ENCODE measurements around the gene GPR15LG.

Gene GPR15LG

DNA sequence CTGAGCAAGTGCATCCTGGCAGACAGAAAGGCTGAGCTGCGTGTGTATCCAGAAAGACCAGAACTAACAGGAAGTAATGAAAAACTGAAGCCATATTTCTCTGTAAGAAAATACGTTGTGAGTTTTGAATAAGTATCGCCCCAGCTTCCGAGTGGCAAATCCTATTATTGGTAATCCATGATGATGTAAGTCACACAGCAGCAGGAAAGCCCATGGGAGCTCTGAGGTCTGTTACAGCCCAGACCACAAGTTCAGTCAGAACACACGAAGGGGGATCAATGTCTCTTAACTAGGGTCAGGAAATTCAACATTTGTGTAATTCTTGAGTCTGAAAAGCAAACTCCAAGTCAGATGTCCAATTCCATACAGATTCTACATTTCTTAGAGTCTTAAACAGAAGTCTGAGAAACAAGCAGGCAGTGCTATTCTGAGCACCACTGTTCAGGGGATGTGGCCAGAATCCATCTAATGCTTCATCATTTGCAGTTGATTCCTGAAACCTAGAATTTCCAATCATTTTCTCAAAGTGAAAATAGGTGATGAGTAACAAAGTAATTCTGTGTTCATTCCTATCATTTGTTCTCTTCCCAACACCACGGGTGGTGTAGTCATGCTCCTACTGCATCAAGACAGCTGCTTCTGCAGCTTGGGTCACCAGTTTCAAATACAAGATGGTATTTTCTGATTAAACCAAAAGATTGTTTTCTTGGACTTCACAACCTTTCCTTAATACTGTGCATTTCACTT is 52.0 kb downstream of the GPR15LG start, which contains the start of gene LRIT2:
TSS of gene LRIT2 (minus strand) at position 118 of the 747 bp plus-strand sequence. CDS start at position 94, 24 bp downstream.
- Histone ChIP-seq H3K9me3 (ENCODE audit: low read depth, low read length) (no peaks in the 10 kb centered on the region), H3K9ac (ENCODE audit: insufficient read length) (no peak within 1 kb of the TSS), H3K4me3 (no peak within 1 kb of the TSS), H3K27ac (no peak within 1 kb of the TSS), H3K36me3 (ENCODE audit: insufficient read depth, low read length) (no peaks in the 10 kb centered on the region)
- no peak for TF ChIP-seq FOXP2 (optimal IDR thresholded peaks at IDR 0.05; ENCODE audit: control extremely low read depth, extremely low read length, insufficient read depth)
- TF ChIP-seq EZH2 (IDR thresholded peaks at IDR 0.05): no peak
- TF ChIP-seq POLR2AphosphoS5 (IDR thresholded peaks at IDR 0.05; ENCODE audit: borderline replicate concordance, low read depth, low read length): no peak
- no peak for DNase-seq (ENCODE audit: low read depth, low spot score)

GRCh38 chr10:84226616-84227015 is 53.0 kb downstream of the GPR15LG start:
- no peak for TF ChIP-seq EZH2 (IDR thresholded peaks at IDR 0.05)
- no peak for TF ChIP-seq FOXP2 (optimal IDR thresholded peaks at IDR 0.05; ENCODE audit: control extremely low read depth, extremely low read length, insufficient read depth)
- no peak for TF ChIP-seq POLR2AphosphoS5 (IDR thresholded peaks at IDR 0.05; ENCODE audit: borderline replicate concordance, low read depth, low read length)
- no peak overlapping the region for H3K27ac ChIP-seq
- no peaks in the 10 kb centered on the region for H3K9me3 ChIP-seq (ENCODE audit: low read depth, low read length)
- no peak overlapping the region for H3K9ac ChIP-seq (ENCODE audit: insufficient read length)
- no peaks in the 10 kb centered on the region for H3K36me3 ChIP-seq (ENCODE audit: insufficient read depth, low read length)
- H3K4me3 ChIP-seq: no peak overlapping the region
- no peak for DNase-seq (ENCODE audit: low read depth, low spot score)

- Histone ChIP-seq H3K36me3 (ENCODE audit: insufficient read depth, low read length) (no peaks in the 10 kb centered on the region), H3K27ac (no peak overlapping the region), H3K9me3 (ENCODE audit: low read depth, low read length) (no peaks in the 10 kb centered on the region), H3K9ac (ENCODE audit: insufficient read length) (no peak overlapping the region), H3K4me3 (no peak overlapping the region)
- DNase-seq (ENCODE audit: low read depth, low spot score): no peak
- TF ChIP-seq FOXP2 (optimal IDR thresholded peaks at IDR 0.05; ENCODE audit: control extremely low read depth, extremely low read length, insufficient read depth): no peak
- TF ChIP-seq EZH2 (IDR thresholded peaks at IDR 0.05): no peak
- TF ChIP-seq POLR2AphosphoS5 (IDR thresholded peaks at IDR 0.05; ENCODE audit: borderline replicate concordance, low read depth, low read length): no peak
These were observed 54.2 kb downstream of the GPR15LG start for GRCh38 chr10:84227810-84228209.

GRCh38 chr10:84230359-84230758 is 56.8 kb downstream of the GPR15LG start:
- H3K36me3 ChIP-seq (ENCODE audit: insufficient read depth, low read length): no peaks in the 10 kb centered on the region
- no peaks in the 10 kb centered on the region for H3K9me3 ChIP-seq (ENCODE audit: low read depth, low read length)
- no peak overlapping the region for H3K4me3 ChIP-seq
- no peak for TF ChIP-seq POLR2AphosphoS5 (IDR thresholded peaks at IDR 0.05; ENCODE audit: borderline replicate concordance, low read depth, low read length)
- no peak for TF ChIP-seq EZH2 (IDR thresholded peaks at IDR 0.05)
- TF ChIP-seq FOXP2 (optimal IDR thresholded peaks at IDR 0.05; ENCODE audit: control extremely low read depth, extremely low read length, insufficient read depth): no peak
- H3K27ac ChIP-seq: no peak overlapping the region
- DNase-seq (ENCODE audit: low read depth, low spot score): no peak
- no peak overlapping the region for H3K9ac ChIP-seq (ENCODE audit: insufficient read length)

GRCh38 chr10:84232376-84232775 is 58.8 kb downstream of the GPR15LG start:
- H3K36me3 ChIP-seq (ENCODE audit: insufficient read depth, low read length): no peaks in the 10 kb centered on the region
- no peaks in the 10 kb centered on the region for H3K9me3 ChIP-seq (ENCODE audit: low read depth, low read length)
- no peak for TF ChIP-seq FOXP2 (optimal IDR thresholded peaks at IDR 0.05; ENCODE audit: control extremely low read depth, extremely low read length, insufficient read depth)
- no peak for TF ChIP-seq POLR2AphosphoS5 (IDR thresholded peaks at IDR 0.05; ENCODE audit: borderline replicate concordance, low read depth, low read length)
- TF ChIP-seq EZH2 (IDR thresholded peaks at IDR 0.05): no peak
- no peak overlapping the region for H3K4me3 ChIP-seq
- H3K27ac ChIP-seq: no peak overlapping the region
- no peak overlapping the region for H3K9ac ChIP-seq (ENCODE audit: insufficient read length)
- DNase-seq (ENCODE audit: low read depth, low spot score): no peak

- no peaks in the 10 kb centered on the region for H3K36me3 ChIP-seq (ENCODE audit: insufficient read depth, low read length)
- no peak overlapping the region for H3K4me3 ChIP-seq
- H3K27ac ChIP-seq: no peak overlapping the region
- H3K9ac ChIP-seq (ENCODE audit: insufficient read length): no peak overlapping the region
- H3K9me3 ChIP-seq (ENCODE audit: low read depth, low read length): no peaks in the 10 kb centered on the region
- no peak for DNase-seq (ENCODE audit: low read depth, low spot score)
- TF ChIP-seq EZH2 (IDR thresholded peaks at IDR 0.05) (no peak), FOXP2 (optimal IDR thresholded peaks at IDR 0.05; ENCODE audit: control extremely low read depth, extremely low read length, insufficient read depth) (no peak), POLR2AphosphoS5 (IDR thresholded peaks at IDR 0.05; ENCODE audit: borderline replicate concordance, low read depth, low read length) (no peak)
These were observed 60.3 kb downstream of the GPR15LG start for GRCh38 chr10:84233940-84234339.

GRCh38 chr10:84234479-84234878 is 60.9 kb downstream of the GPR15LG start:
- Histone ChIP-seq H3K27ac (no peak overlapping the region), H3K36me3 (ENCODE audit: insufficient read depth, low read length) (no peaks in the 10 kb centered on the region), H3K9me3 (ENCODE audit: low read depth, low read length) (no peaks in the 10 kb centered on the region), H3K9ac (ENCODE audit: insufficient read length) (no peak overlapping the region), H3K4me3 (no peak overlapping the region)
- no peak for DNase-seq (ENCODE audit: low read depth, low spot score)
- TF ChIP-seq POLR2AphosphoS5 (IDR thresholded peaks at IDR 0.05; ENCODE audit: borderline replicate concordance, low read depth, low read length): no peak
- no peak for TF ChIP-seq EZH2 (IDR thresholded peaks at IDR 0.05)
- TF ChIP-seq FOXP2 (optimal IDR thresholded peaks at IDR 0.05; ENCODE audit: control extremely low read depth, extremely low read length, insufficient read depth): no peak
